Measurements from ENCODE around the gene FAM219A. TPM values are rescaled to one million over a fixed set of nuclear protein-coding genes. Genes with fewer than 3 reads are reported as not detected.
A peak's percentile ranks its signal among the peaks of the same experiment; 100 is the strongest.

FAM219A gene
- total RNA-seq, 1 donor from 2014 or later = 25.9 TPM

- TF ChIP-seq CTCF (IDR thresholded peaks at IDR 0.05) = no peak
- H3K4me3 Mint-ChIP-seq (ENCODE audit: unreplicated experiment) = peak overlapping the region; percentile 93
- peaks cover 10% of the 10 kb centered on the region for H3K27me3 Mint-ChIP-seq (ENCODE audit: unreplicated experiment)
- H3K9me3 Mint-ChIP-seq (ENCODE audit: unreplicated experiment) = no peaks in the 10 kb centered on the region
- no peak for DNase-seq (ENCODE audit: extremely low spot score, unreplicated experiment)
- no peaks in the 10 kb centered on the region for H3K36me3 Mint-ChIP-seq (ENCODE audit: unreplicated experiment)
- peaks cover 35% of the 10 kb centered on the region for H3K4me1 Mint-ChIP-seq (ENCODE audit: unreplicated experiment)
- H3K27ac Mint-ChIP-seq (ENCODE audit: unreplicated experiment) = peak overlapping the region; percentile 93
Observed at GRCh38 chr9:34456746-34457145, 1.6 kb downstream of the FAM219A start.

- H3K4me1 Mint-ChIP-seq (ENCODE audit: unreplicated experiment) = peaks cover 35% of the 10 kb centered on the region
- no peaks in the 10 kb centered on the region for H3K9me3 Mint-ChIP-seq (ENCODE audit: unreplicated experiment)
- no peaks in the 10 kb centered on the region for H3K36me3 Mint-ChIP-seq (ENCODE audit: unreplicated experiment)
- peak overlapping the region; percentile 50 for H3K4me3 Mint-ChIP-seq (ENCODE audit: unreplicated experiment)
- H3K27ac Mint-ChIP-seq (ENCODE audit: unreplicated experiment) = peak overlapping the region; percentile 39
- H3K27me3 Mint-ChIP-seq (ENCODE audit: unreplicated experiment) = peaks cover 5% of the 10 kb centered on the region
- TF ChIP-seq CTCF (IDR thresholded peaks at IDR 0.05) = no peak
- no peak for DNase-seq (ENCODE audit: extremely low spot score, unreplicated experiment)
Observed at GRCh38 chr9:34456151-34456550, 2.2 kb downstream of the FAM219A start.

- Mint-ChIP-seq H3K9me3 (ENCODE audit: unreplicated experiment) (no peaks in the 10 kb centered on the region), H3K36me3 (ENCODE audit: unreplicated experiment) (no peaks in the 10 kb centered on the region), H3K4me3 (ENCODE audit: unreplicated experiment) (no peak overlapping the region), H3K4me1 (ENCODE audit: unreplicated experiment) (peaks cover 35% of the 10 kb centered on the region), H3K27ac (ENCODE audit: unreplicated experiment) (peak overlapping the region; percentile 3), H3K27me3 (ENCODE audit: unreplicated experiment) (peaks cover 1% of the 10 kb centered on the region)
- TF ChIP-seq CTCF (IDR thresholded peaks at IDR 0.05) = peak; percentile 32
- DNase-seq (ENCODE audit: extremely low spot score, unreplicated experiment) = no peak
Observed at GRCh38 chr9:34454571-34455065, 3.8 kb downstream of the FAM219A start.

- H3K36me3 Mint-ChIP-seq (ENCODE audit: unreplicated experiment) = no peaks in the 10 kb centered on the region
- TF ChIP-seq CTCF (IDR thresholded peaks at IDR 0.05) = no peak
- peaks cover 26% of the 10 kb centered on the region for H3K4me1 Mint-ChIP-seq (ENCODE audit: unreplicated experiment)
- no peak overlapping the region for H3K27ac Mint-ChIP-seq (ENCODE audit: unreplicated experiment)
- H3K9me3 Mint-ChIP-seq (ENCODE audit: unreplicated experiment) = no peaks in the 10 kb centered on the region
- no peak for DNase-seq (ENCODE audit: extremely low spot score, unreplicated experiment)
- H3K27me3 Mint-ChIP-seq (ENCODE audit: unreplicated experiment) = no peaks in the 10 kb centered on the region
- H3K4me3 Mint-ChIP-seq (ENCODE audit: unreplicated experiment) = no peak overlapping the region
Observed at GRCh38 chr9:34452568-34452967, 5.8 kb downstream of the FAM219A start.

- Mint-ChIP-seq H3K4me3 (ENCODE audit: unreplicated experiment) (no peak overlapping the region), H3K9me3 (ENCODE audit: unreplicated experiment) (no peaks in the 10 kb centered on the region), H3K27ac (ENCODE audit: unreplicated experiment) (no peak overlapping the region), H3K4me1 (ENCODE audit: unreplicated experiment) (peaks cover 15% of the 10 kb centered on the region), H3K36me3 (ENCODE audit: unreplicated experiment) (no peaks in the 10 kb centered on the region), H3K27me3 (ENCODE audit: unreplicated experiment) (no peaks in the 10 kb centered on the region)
- no peak for DNase-seq (ENCODE audit: extremely low spot score, unreplicated experiment)
- no peak for TF ChIP-seq CTCF (IDR thresholded peaks at IDR 0.05)
Observed at GRCh38 chr9:34451545-34451944, 6.8 kb downstream of the FAM219A start.

Data from osteocyte (in vitro differentiated cells).